GM12875 (cell line): ENCODE data around the gene TNS1.

ENCODE experiments used
- H3K4me3 ChIP-seq: one replicate; pipeline ENCODE4 v1.5.1; 2011; ENCODE audit warnings: low read depth, low read length, control low read depth
- TF ChIP-seq, protein P1 (sequence below): IDR thresholded peaks from 2 replicates; pipeline ENCODE4 v1.5.1; 2011; ENCODE audit warnings: low read depth, mild to moderate bottlenecking, control low read depth, inconsistent platforms, low read length, moderate library complexity, borderline replicate concordance; ENCODE audit not compliant: insufficient read depth

Gene TNS1

DNA sequence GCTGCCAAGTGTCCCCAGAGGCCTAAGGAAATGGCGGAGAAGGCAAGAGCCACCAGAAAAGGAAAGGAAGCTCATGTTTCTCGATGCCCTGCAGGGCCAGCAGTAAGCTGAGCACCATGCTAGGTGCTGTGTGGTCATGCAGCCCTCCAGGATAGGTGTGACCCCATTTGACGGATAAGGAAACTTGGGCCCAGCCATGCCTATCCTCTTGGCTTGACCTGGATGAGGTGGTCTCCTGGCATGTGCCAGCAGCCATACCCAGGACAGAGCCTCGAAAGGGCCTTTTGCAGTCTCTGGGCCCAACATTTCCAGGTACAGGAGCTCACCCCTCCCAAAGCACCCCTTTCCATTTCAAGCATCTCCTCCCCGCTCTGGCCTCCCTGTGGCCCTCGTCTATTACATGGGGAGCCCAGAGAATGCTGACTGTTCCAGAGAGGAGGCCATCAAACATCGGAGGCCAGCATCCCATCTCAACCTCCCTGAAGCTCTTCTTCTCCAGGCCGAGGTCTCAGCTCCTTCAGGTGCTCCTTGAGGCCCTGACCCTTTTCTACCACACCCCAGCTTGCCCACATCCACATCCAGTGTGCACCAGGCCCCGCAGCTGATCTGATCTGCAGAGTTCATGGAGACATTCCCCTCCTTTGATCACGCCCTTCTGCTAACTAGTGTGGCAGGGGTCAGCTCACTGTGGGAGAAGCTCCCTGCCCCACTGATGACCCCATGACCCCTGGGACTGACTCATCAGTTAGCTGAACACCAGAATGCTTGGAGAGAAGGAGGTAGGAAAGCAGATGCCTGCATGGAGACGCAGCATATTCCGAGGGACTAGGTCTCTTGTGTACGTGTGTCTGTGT, 208.4 kb downstream of the TNS1 start:
- TF ChIP-seq, protein P1, sequence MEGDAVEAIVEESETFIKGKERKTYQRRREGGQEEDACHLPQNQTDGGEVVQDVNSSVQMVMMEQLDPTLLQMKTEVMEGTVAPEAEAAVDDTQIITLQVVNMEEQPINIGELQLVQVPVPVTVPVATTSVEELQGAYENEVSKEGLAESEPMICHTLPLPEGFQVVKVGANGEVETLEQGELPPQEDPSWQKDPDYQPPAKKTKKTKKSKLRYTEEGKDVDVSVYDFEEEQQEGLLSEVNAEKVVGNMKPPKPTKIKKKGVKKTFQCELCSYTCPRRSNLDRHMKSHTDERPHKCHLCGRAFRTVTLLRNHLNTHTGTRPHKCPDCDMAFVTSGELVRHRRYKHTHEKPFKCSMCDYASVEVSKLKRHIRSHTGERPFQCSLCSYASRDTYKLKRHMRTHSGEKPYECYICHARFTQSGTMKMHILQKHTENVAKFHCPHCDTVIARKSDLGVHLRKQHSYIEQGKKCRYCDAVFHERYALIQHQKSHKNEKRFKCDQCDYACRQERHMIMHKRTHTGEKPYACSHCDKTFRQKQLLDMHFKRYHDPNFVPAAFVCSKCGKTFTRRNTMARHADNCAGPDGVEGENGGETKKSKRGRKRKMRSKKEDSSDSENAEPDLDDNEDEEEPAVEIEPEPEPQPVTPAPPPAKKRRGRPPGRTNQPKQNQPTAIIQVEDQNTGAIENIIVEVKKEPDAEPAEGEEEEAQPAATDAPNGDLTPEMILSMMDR: no peak
- no peak overlapping the region for H3K4me3 ChIP-seq

DNA sequence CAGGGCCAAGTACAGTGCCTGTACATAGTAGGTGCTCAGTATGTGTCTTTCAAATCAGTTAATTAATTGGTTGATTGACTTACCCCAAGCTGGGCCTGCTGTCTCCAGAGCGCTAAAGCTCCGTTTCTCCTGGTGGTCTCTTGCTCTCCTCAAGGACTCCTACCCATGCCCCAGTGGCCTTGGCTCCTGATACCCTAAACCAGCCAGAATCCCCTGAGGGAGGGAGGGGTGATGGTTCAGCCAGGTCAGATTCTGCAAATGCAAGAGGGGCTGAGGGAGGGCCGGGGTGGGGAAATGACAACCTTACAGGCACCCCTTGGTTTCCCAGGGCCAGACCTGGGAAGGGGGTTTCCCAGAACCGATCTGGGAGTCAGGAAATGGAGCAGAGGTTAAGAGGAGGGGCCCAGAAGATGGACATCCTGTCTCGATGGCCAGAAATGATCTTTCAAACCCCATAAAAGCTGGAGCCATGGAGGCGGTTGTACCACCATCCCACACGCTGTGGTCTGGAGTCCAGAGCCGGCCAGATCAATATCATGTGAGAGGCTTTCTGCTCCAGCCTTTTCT, 209.1 kb downstream of the TNS1 start:
- H3K4me3 ChIP-seq: no peak overlapping the region
- TF ChIP-seq, protein P1: no peak

DNA sequence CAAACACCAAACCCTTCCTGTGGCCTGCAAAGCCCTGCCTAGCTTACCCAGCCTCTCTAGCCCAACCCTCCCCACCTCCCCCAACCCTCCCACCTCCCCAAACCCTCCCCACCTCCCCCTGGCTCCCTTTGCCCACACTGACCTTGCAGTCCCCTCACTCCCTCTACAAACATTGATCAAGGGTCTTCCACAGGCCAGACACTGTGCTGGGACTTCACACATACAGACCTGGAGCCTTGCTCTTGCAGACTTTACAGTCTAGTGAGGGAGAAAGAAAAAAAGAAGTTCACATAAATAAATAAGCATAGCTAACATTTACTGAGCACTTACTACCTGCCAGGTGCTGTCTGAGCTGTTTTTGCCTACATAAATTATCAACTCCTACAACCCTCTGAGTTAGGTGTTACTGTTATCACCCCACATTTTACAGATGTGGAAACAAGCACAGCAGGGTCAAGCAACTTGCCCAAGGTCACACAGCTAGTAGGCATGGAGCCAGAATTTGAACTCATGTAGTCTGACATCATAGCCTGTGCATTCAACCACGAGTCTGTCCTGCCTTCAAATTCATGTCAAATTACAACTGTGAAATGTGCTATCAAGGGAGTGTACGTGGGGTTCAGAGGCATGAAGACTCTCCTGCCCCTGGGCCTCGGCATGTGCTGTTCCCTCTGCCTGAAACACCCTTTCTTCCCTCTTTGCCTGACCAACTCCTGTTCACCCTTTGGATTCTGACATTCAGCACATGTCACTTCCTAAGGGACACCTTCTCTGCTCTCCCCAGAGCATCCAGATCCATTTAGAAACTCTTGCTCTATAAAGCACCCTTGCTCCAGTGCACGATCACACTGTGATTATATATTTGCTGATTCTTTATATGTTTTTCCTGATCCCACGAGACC, 209.9 kb downstream of the TNS1 start:
- TF ChIP-seq, protein P1: no peak
- no peak overlapping the region for H3K4me3 ChIP-seq

DNA sequence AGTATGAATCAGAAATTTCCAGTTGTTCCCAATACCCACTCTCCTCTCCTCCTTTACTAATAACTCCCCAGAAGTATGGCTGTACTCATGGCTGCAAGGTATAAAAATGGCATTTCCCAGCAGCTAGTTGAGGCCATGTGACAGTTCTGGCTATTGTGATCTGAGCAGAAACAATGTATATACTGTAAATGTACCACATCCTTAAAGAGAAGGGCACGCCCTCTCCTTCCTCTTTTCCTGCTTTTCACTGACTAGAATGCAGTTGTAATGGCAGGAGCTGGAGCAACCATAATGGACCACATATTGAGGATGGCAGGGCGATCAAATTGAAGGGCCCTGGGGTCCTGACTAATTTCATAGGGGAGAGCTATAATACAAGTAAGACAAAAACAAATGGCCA, 211.2 kb downstream of the TNS1 start:
- TF ChIP-seq, protein P1: no peak
- H3K4me3 ChIP-seq: no peak overlapping the region

DNA sequence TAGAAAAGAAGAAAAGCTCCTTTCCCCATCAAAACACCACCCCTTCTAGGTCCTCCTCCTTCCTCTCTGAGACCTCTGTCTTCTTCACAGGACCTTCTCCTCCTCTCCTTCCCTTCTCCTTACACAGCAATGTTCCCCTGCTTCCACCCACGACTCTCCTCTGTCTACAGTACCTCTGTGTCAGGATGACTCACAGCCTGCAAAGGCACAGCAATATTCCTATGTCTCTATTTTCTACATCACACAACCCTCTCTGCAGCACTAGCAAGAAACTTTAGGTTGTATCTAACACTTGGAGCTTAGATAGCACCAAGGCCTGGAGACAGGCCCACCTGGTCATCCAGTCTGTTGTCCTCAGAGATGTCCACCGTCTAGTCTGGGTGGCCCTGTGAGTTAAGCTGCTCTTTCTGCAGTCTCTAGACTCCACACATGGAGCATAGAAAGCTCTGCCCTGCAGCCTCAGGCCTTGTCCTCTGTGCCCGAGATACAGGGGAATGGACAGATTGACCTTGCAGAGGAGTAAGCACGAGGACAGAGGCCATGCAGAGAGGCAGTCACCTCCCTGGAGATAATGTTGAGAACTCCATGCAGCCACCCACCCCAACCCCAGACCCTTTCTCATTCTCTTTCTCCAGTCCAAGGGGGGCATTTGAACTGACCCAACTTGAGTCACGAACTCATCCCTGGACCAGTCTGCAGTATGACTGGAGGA, 212.0 kb downstream of the TNS1 start:
- no peak overlapping the region for H3K4me3 ChIP-seq
- TF ChIP-seq, protein P1: no peak

DNA sequence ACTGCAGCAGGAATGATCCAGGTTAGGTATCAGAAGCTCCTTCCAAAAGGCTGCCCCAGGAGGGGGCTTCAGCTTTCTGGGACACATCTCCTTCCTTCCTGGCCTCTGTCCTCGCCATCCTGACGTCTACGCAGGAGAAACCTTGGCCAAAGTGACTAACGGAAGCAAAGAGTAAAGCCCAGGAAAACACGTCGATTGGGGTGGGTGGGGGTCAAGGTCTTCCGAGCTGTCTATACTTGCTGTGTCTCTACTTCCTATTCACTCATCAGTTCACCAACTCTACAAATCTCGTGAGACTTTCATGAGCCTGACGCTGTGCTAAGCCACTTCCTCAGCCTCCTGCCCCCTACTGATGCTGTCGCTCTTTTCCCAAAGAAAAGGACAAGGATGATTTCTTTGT, 212.6 kb downstream of the TNS1 start:
- H3K4me3 ChIP-seq: no peak overlapping the region

More for the DNA sequence above, 212.6 kb downstream of the TNS1 start:
- TF ChIP-seq, protein P1: no peak
